Astrocyte (in vitro differentiated cells and primary cell): Measurements from ENCODE around the gene CLEC20A. TPM values are rescaled to one million over a fixed set of nuclear protein-coding genes. Genes with fewer than 3 reads are reported as not detected.

Experiments
- DNase-seq: peaks from one replicate; pipeline ENCODE4 v3.0.0-alpha.2; 2010; ENCODE audit warnings: low read depth
- FAIRE-seq: peaks from 2 replicates; lab custom pipeline; 2011; peaks lifted over from hg19 to GRCh38; lab: Jason Lieb, UNC
- H2AFZ ChIP-seq: 2 replicates; pipeline ENCODE4 v1.6.0; 2012; ENCODE audit warnings: low read depth, low read length, inconsistent platforms
- H3K27ac ChIP-seq: 2 replicates; pipeline ENCODE4 v1.5.1; 2011; ENCODE audit warnings: low read depth, low read length, inconsistent platforms
- H3K27me3 ChIP-seq: 2 replicates; pipeline ENCODE4 v1.6.0; 2011; ENCODE audit warnings: low read length, inconsistent platforms; ENCODE audit not compliant: insufficient read depth
- H3K36me3 ChIP-seq: 2 replicates; pipeline ENCODE4 v1.5.1; 2011; ENCODE audit warnings: low read length, inconsistent platforms; ENCODE audit not compliant: insufficient read depth
- H3K4me1 ChIP-seq: 2 replicates; pipeline ENCODE4 v1.5.1; 2011; ENCODE audit warnings: low read length, inconsistent platforms; ENCODE audit not compliant: insufficient read depth
- H3K4me2 ChIP-seq: 2 replicates; pipeline ENCODE4 v1.6.0; 2012; ENCODE audit warnings: low read length, inconsistent platforms
- H3K4me3 ChIP-seq: 2 replicates; pipeline ENCODE4 v1.5.1; 2011; ENCODE audit warnings: low read depth, mild to moderate bottlenecking, low read length, inconsistent platforms; ENCODE audit not compliant: insufficient read depth
- H3K79me2 ChIP-seq: 2 replicates; pipeline ENCODE4 v1.6.0; 2012; ENCODE audit warnings: mild to moderate bottlenecking, low read length, inconsistent platforms; ENCODE audit not compliant: insufficient read depth
- H3K9ac ChIP-seq: 2 replicates; pipeline ENCODE4 v1.6.0; 2012; ENCODE audit warnings: mild to moderate bottlenecking, low read length, inconsistent platforms
- H3K9me3 ChIP-seq: 2 replicates; pipeline ENCODE4 v1.5.1; 2012; ENCODE audit warnings: low read depth, mild to moderate bottlenecking, low read length, inconsistent platforms; ENCODE audit not compliant: insufficient read depth
- H4K20me1 ChIP-seq: 2 replicates; pipeline ENCODE4 v1.6.0; 2012; ENCODE audit warnings: low read length, inconsistent platforms; ENCODE audit not compliant: insufficient read depth
- H3K27ac Mint-ChIP-seq: one replicate; pipeline ENCODE4 v1.8.0; 2021; ENCODE audit warnings: mild to moderate bottlenecking, mixed read lengths; ENCODE audit not compliant: unreplicated experiment
- H3K27me3 Mint-ChIP-seq: one replicate; pipeline ENCODE4 v1.8.0; 2021; ENCODE audit warnings: low read depth, mixed read lengths; ENCODE audit not compliant: unreplicated experiment
- H3K36me3 Mint-ChIP-seq: one replicate; pipeline ENCODE4 v1.8.0; 2021; ENCODE audit warnings: low read depth, mixed read lengths; ENCODE audit not compliant: unreplicated experiment
- H3K4me1 Mint-ChIP-seq: one replicate; pipeline ENCODE4 v1.8.0; 2021; ENCODE audit warnings: low read depth, mixed read lengths; ENCODE audit not compliant: unreplicated experiment
- H3K4me3 Mint-ChIP-seq: one replicate; pipeline ENCODE4 v1.8.0; 2021; ENCODE audit warnings: mild to moderate bottlenecking, moderate library complexity, mixed read lengths; ENCODE audit not compliant: unreplicated experiment
- H3K9me3 Mint-ChIP-seq: one replicate; pipeline ENCODE4 v1.8.0; 2021; ENCODE audit warnings: mild to moderate bottlenecking, mixed read lengths; ENCODE audit not compliant: unreplicated experiment
- EZH2 ChIP-seq: IDR thresholded peaks from 2 replicates; pipeline ENCODE4 v1.6.1; 2012; ENCODE audit warnings: mild to moderate bottlenecking, low read length, inconsistent platforms; ENCODE audit not compliant: insufficient read depth
- total RNA-seq: library from RNA; stranded (reverse); gene quantifications from 2 replicates; pipeline ENCODE4 v1.2.1, GENCODE V29; 2021
- TF ChIP-seq, protein P1 (sequence below): IDR thresholded peaks from 2 replicates; pipeline ENCODE4 v1.5.1; 2011; ENCODE audit warnings: low read depth, mild to moderate bottlenecking, inconsistent platforms, low read length, moderate library complexity; ENCODE audit not compliant: insufficient read depth

CLEC20A gene
- total RNA-seq, 1 donor from 2014 or later, result not detected

- H3K27ac Mint-ChIP-seq, result no peak overlapping the region
- Histone ChIP-seq H3K4me3 (no peak overlapping the region), H3K4me2 (no peak overlapping the region), H4K20me1 (no peaks in the 10 kb centered on the region), H3K79me2 (no peaks in the 10 kb centered on the region), H2AFZ (no peak overlapping the region), H3K9me3 (peaks cover 2% of the 10 kb centered on the region), H3K9ac (no peak overlapping the region), H3K27me3 (no peaks in the 10 kb centered on the region), H3K4me1 (no peaks in the 10 kb centered on the region), H3K27ac (no peak overlapping the region), H3K36me3 (no peaks in the 10 kb centered on the region)
- TF ChIP-seq, protein P1, sequence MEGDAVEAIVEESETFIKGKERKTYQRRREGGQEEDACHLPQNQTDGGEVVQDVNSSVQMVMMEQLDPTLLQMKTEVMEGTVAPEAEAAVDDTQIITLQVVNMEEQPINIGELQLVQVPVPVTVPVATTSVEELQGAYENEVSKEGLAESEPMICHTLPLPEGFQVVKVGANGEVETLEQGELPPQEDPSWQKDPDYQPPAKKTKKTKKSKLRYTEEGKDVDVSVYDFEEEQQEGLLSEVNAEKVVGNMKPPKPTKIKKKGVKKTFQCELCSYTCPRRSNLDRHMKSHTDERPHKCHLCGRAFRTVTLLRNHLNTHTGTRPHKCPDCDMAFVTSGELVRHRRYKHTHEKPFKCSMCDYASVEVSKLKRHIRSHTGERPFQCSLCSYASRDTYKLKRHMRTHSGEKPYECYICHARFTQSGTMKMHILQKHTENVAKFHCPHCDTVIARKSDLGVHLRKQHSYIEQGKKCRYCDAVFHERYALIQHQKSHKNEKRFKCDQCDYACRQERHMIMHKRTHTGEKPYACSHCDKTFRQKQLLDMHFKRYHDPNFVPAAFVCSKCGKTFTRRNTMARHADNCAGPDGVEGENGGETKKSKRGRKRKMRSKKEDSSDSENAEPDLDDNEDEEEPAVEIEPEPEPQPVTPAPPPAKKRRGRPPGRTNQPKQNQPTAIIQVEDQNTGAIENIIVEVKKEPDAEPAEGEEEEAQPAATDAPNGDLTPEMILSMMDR, result no peak
- TF ChIP-seq EZH2, result no peak
- no peaks in the 10 kb centered on the region for H3K4me1 Mint-ChIP-seq
- peaks cover 14% of the 10 kb centered on the region for H3K9me3 Mint-ChIP-seq
- no peak for FAIRE-seq
- H3K36me3 Mint-ChIP-seq, result peaks cover 2% of the 10 kb centered on the region
- H3K4me3 Mint-ChIP-seq, result no peak overlapping the region
- peaks cover 5% of the 10 kb centered on the region for H3K27me3 Mint-ChIP-seq
- DNase-seq, result no peak
Observed at GRCh38 chr1:178520803-178521202, 24.0 kb upstream of the CLEC20A start.

DNA sequence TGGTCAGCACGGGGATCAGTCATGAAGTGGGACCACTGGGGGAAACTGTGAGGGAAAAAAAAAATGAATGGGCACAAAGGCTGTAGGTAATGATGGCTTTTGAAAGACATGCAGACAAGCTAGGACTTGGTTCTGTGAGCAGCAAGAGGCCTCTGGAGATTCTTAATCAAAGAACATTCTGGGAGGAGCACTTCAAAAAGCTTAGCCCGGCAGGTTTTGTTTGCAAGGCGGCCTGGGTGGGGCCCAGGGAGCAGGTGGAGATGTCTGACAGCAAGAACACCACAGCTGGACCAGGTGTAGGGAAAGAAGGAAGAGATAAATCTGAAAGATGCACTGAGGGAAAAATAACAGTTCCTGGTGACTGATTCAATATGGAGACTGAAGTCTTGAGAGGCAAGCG, 22.1 kb upstream of the CLEC20A start:
- H3K36me3 Mint-ChIP-seq, result peaks cover 2% of the 10 kb centered on the region
- no peaks in the 10 kb centered on the region for H3K4me1 ChIP-seq
- no peak overlapping the region for H3K9ac ChIP-seq
- DNase-seq (no peak), FAIRE-seq (no peak)
- no peak for TF ChIP-seq EZH2
- TF ChIP-seq, protein P1, result no peak
- no peak overlapping the region for H3K4me2 ChIP-seq
- H3K27ac Mint-ChIP-seq, result no peak overlapping the region
- H3K9me3 ChIP-seq, result peaks cover 2% of the 10 kb centered on the region
- H3K27me3 ChIP-seq, result no peaks in the 10 kb centered on the region
- no peak overlapping the region for H3K4me3 ChIP-seq
- no peak overlapping the region for H3K27ac ChIP-seq
- H2AFZ ChIP-seq, result no peak overlapping the region
- H3K27me3 Mint-ChIP-seq, result peaks cover 5% of the 10 kb centered on the region
- no peaks in the 10 kb centered on the region for H4K20me1 ChIP-seq
- no peaks in the 10 kb centered on the region for H3K36me3 ChIP-seq
- H3K4me1 Mint-ChIP-seq, result no peaks in the 10 kb centered on the region
- no peak overlapping the region for H3K4me3 Mint-ChIP-seq
- no peaks in the 10 kb centered on the region for H3K79me2 ChIP-seq
- peaks cover 7% of the 10 kb centered on the region for H3K9me3 Mint-ChIP-seq

DNA sequence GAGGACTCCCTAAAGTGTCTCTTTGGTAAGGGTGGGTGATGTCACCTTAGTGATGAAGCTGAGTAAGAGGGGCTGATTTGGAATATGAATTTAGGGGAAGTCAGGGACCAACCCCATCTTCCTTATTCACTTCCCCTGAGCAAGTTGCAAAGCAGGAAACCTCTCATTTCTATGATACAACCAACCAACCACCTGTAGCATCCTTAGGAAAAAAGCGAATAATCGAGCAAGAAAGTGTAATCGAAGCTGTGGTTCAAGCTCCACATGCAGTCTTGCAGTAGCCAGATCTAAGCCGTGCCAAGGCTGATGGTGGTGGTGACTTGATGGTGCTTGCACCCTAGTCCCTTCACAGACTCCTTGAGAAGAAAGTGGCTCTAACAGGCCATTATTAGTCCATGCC, 19.3 kb upstream of the CLEC20A start:
- no peaks in the 10 kb centered on the region for H3K79me2 ChIP-seq
- no peak for FAIRE-seq

More for the DNA sequence above, 19.3 kb upstream of the CLEC20A start:
- H3K9me3 ChIP-seq, result peaks cover under 1% of the 10 kb centered on the region
- Mint-ChIP-seq H3K27ac (no peak overlapping the region), H3K9me3 (peaks cover 6% of the 10 kb centered on the region), H3K4me1 (no peaks in the 10 kb centered on the region), H3K36me3 (peaks cover 2% of the 10 kb centered on the region), H3K27me3 (peaks cover 5% of the 10 kb centered on the region), H3K4me3 (no peak overlapping the region)
- no peak for DNase-seq
- no peaks in the 10 kb centered on the region for H3K36me3 ChIP-seq
- H2AFZ ChIP-seq, result no peak overlapping the region
- no peak overlapping the region for H3K27ac ChIP-seq
- no peaks in the 10 kb centered on the region for H3K27me3 ChIP-seq
- H3K4me1 ChIP-seq, result no peaks in the 10 kb centered on the region
- H3K4me2 ChIP-seq, result no peak overlapping the region
- H3K9ac ChIP-seq, result no peak overlapping the region
- H3K4me3 ChIP-seq, result no peak overlapping the region
- no peak for TF ChIP-seq EZH2
- TF ChIP-seq, protein P1, result no peak
- no peaks in the 10 kb centered on the region for H4K20me1 ChIP-seq
